MCF 10A (cell line): ENCODE measurements around the gene FOXO3. TPM values are rescaled to one million over a fixed set of nuclear protein-coding genes. Genes with fewer than 3 reads are reported as not detected.

Source experiments
- BruUV-seq: library from RNA; stranded (reverse); fragments of 400-500 nt; replicated peaks from 2 replicates; lab custom pipeline; 2021; lab: Mats Ljungman, UMichigan
- CTCF ChIA-PET: fragments of 300-600 bp; sonication (Branson Sonifier 250); formaldehyde crosslinking; extraction: SDS; loops from one replicate; lab custom pipeline; 2021; ENCODE audit warnings: antibody characterized with exemption, inconsistent platforms; lab: Yijun Ruan, JAX
- POLR2A ChIA-PET: fragments of 300-600, 350-650 bp; sonication (Branson Sonifier 250); formaldehyde crosslinking; extraction: SDS; loops from one replicate; lab custom pipeline; 2020; ENCODE audit warnings: antibody characterized with exemption, inconsistent platforms; lab: Yijun Ruan, JAX
- DNase-seq: peaks from one replicate; pipeline ENCODE4 v3.0.0-alpha.2; 2018; ENCODE audit not compliant: unreplicated experiment
- H3K27ac Mint-ChIP-seq: one replicate; pipeline ENCODE4 v1.8.0; 2022; ENCODE audit warnings: mild to moderate bottlenecking, low read depth, mixed read lengths; ENCODE audit not compliant: unreplicated experiment
- H3K27me3 Mint-ChIP-seq: one replicate; pipeline ENCODE4 v1.8.0; 2022; ENCODE audit warnings: mixed read lengths; ENCODE audit not compliant: insufficient read depth, unreplicated experiment
- H3K36me3 Mint-ChIP-seq: one replicate; pipeline ENCODE4 v1.8.0; 2022; ENCODE audit warnings: mild to moderate bottlenecking, moderate library complexity, mixed read lengths; ENCODE audit not compliant: insufficient read depth, unreplicated experiment
- H3K4me1 Mint-ChIP-seq: one replicate; pipeline ENCODE4 v1.8.0; 2022; ENCODE audit warnings: mixed read lengths; ENCODE audit not compliant: insufficient read depth, unreplicated experiment
- H3K4me3 Mint-ChIP-seq: one replicate; pipeline ENCODE4 v1.8.0; 2022; ENCODE audit warnings: mild to moderate bottlenecking, moderate library complexity, mixed read lengths; ENCODE audit not compliant: unreplicated experiment
- H3K9me3 Mint-ChIP-seq: one replicate; pipeline ENCODE4 v1.8.0; 2022; ENCODE audit warnings: mixed read lengths; ENCODE audit not compliant: unreplicated experiment
- intact Hi-C: fragments of 100-400 bp; cut with micrococcal nuclease; formaldehyde crosslinking; loops from 2 replicates; pipeline ENCODE4 v1.14.1; 2022
- total RNA-seq: library from RNA; stranded (reverse); gene quantifications from 2 replicates; pipeline ENCODE4 v1.2.3, GENCODE V29; 2022
- TF ChIP-seq, protein P1 (sequence below): fragments of 200-600 bp; IDR thresholded peaks from one replicate; pipeline ENCODE4 v1.8.0; 2022; ENCODE audit warnings: antibody characterized with exemption, mild to moderate bottlenecking; ENCODE audit not compliant: unreplicated experiment

Gene FOXO3
- total RNA-seq, 1 experiment from 2014 or later = 53.0 TPM

DNA sequence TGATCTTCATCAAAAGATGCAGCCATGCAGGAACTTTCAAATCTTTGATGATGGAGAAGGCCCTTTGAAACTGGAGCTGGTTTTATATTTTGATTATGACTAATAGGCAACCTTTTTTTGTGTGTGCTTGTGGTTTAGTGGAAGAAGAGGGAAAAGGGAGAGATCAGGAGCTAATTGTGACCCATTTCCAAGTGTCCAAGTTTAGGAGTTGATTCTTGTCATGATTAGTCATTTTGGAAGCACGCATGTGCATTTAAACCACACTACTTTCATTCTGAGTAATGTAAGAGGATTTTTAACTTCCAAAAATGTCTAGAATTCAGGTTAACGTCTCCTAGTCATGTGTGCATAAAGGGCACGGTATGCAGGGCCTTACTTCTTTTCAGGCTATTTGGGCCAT, 3.5 kb downstream of the FOXO3 start:
- H3K4me1 Mint-ChIP-seq = peaks cover 29% of the 10 kb centered on the region
- H3K4me3 Mint-ChIP-seq = peak overlapping the region; percentile 90
- H3K27ac Mint-ChIP-seq = peak overlapping the region; percentile 83
- H3K27me3 Mint-ChIP-seq = no peaks in the 10 kb centered on the region
- peak; percentile 87 for DNase-seq
- H3K9me3 Mint-ChIP-seq = no peaks in the 10 kb centered on the region
- TF ChIP-seq, protein P1, sequence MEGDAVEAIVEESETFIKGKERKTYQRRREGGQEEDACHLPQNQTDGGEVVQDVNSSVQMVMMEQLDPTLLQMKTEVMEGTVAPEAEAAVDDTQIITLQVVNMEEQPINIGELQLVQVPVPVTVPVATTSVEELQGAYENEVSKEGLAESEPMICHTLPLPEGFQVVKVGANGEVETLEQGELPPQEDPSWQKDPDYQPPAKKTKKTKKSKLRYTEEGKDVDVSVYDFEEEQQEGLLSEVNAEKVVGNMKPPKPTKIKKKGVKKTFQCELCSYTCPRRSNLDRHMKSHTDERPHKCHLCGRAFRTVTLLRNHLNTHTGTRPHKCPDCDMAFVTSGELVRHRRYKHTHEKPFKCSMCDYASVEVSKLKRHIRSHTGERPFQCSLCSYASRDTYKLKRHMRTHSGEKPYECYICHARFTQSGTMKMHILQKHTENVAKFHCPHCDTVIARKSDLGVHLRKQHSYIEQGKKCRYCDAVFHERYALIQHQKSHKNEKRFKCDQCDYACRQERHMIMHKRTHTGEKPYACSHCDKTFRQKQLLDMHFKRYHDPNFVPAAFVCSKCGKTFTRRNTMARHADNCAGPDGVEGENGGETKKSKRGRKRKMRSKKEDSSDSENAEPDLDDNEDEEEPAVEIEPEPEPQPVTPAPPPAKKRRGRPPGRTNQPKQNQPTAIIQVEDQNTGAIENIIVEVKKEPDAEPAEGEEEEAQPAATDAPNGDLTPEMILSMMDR = no peak
- ChIA-PET CTCF (interaction anchor here (1.0 to 1.7 kb wide), 5 partner anchors 9 to 269 kb away, joined by 3 to 4 read pairs (median 3); no protein-coding TSS in a partner anchor), POLR2A (interaction anchor here (0.6 to 2.9 kb wide), 20 partner anchors 8 to 821 kb away, joined by 3 to 17 read pairs (median 4); partner anchors contain the start of gene CEP57L1)
- no TSS peak for BruUV-seq
- intact Hi-C loops = loop anchor here (1.0 to 5.0 kb wide), 3 partner anchors 17 to 173 kb away; no protein-coding TSS in a partner anchor
- peaks cover 76% of the 10 kb centered on the region for H3K36me3 Mint-ChIP-seq

- no peaks in the 10 kb centered on the region for H3K27me3 Mint-ChIP-seq
- DNase-seq = no peak
- H3K27ac Mint-ChIP-seq = peak overlapping the region; percentile 83
- POLR2A ChIA-PET = interaction anchor here (0.7 to 2.9 kb wide), 18 partner anchors 9 to 328 kb away, joined by 3 to 17 read pairs (median 6); no protein-coding TSS in a partner anchor
- TF ChIP-seq, protein P1 = no peak
- H3K9me3 Mint-ChIP-seq = no peaks in the 10 kb centered on the region
- no TSS peak for BruUV-seq
- CTCF ChIA-PET = interaction anchor here (0.6 to 1.9 kb wide), 6 partner anchors 8 to 272 kb away, joined by 3 to 6 read pairs (median 4); no protein-coding TSS in a partner anchor
- peaks cover 29% of the 10 kb centered on the region for H3K4me1 Mint-ChIP-seq
- intact Hi-C loops = loop anchor here (2.0 kb wide), 1 partner anchor 58 kb away; no protein-coding TSS in a partner anchor
- H3K36me3 Mint-ChIP-seq = peaks cover 86% of the 10 kb centered on the region
- H3K4me3 Mint-ChIP-seq = peak overlapping the region; percentile 90
Measured at GRCh38 chr6:108565091-108565766, 4.5 kb downstream of the FOXO3 start.

DNA sequence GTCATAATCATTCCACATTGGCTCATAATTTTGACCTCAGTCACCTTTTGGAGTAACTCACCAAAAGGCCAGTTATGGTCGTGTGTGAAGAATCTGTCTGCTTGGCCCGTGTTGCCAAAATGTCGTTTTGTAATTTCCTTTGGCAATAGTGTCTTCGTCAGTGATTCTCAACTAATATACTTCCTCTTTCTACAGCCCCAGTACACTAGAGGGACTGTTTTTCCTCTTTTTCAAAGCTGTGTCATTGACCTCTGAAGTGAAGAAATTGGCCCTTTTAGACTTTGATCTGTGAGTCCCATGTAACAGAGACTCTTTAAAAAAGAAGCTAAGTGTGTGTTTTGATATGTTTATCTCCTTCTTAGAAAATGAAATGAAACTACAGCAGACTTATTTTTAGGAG, 5.2 kb downstream of the FOXO3 start:
- ChIA-PET CTCF (interaction anchor here (0.6 to 2.0 kb wide), 8 partner anchors 14 to 271 kb away, joined by 3 to 8 read pairs (median 4); no protein-coding TSS in a partner anchor), POLR2A (interaction anchor here (0.7 to 2.9 kb wide), 12 partner anchors 9 to 327 kb away, joined by 3 to 17 read pairs (median 6); partner anchors contain the start of gene ARMC2)
- DNase-seq = peak; percentile 92
- TF ChIP-seq, protein P1 = no peak
- Mint-ChIP-seq H3K27ac (peak overlapping the region; percentile 83), H3K4me1 (peaks cover 29% of the 10 kb centered on the region), H3K36me3 (peaks cover 90% of the 10 kb centered on the region), H3K4me3 (peak overlapping the region; percentile 90), H3K9me3 (no peaks in the 10 kb centered on the region), H3K27me3 (no peaks in the 10 kb centered on the region)
- no TSS peak for BruUV-seq
- intact Hi-C loops = loop anchor here (2.0 kb wide), 1 partner anchor 57 kb away; no protein-coding TSS in a partner anchor

GRCh38 chr6:108566406-108566805, 5.7 kb downstream of the FOXO3 start:
- TF ChIP-seq, protein P1 = no peak
- no TSS peak for BruUV-seq
- Mint-ChIP-seq H3K36me3 (peaks cover 91% of the 10 kb centered on the region), H3K4me1 (peaks cover 33% of the 10 kb centered on the region), H3K9me3 (no peaks in the 10 kb centered on the region), H3K27ac (peak overlapping the region; percentile 83), H3K27me3 (no peaks in the 10 kb centered on the region), H3K4me3 (peak overlapping the region; percentile 90)
- CTCF ChIA-PET = interaction anchor here (0.7 to 2.0 kb wide), 8 partner anchors 14 to 326 kb away, joined by 3 to 8 read pairs (median 4); no protein-coding TSS in a partner anchor
- DNase-seq = no peak
- intact Hi-C loops = no loop called here
- POLR2A ChIA-PET = interaction anchor here (0.5 to 2.9 kb wide), 15 partner anchors 9 to 484 kb away, joined by 3 to 17 read pairs (median 5); partner anchors contain the start of gene ARMC2
